Measurements from ENCODE around the gene CFAP97D2.

GRCh38 chr13:114164053-114164452 lies 15.0 kb upstream of the CFAP97D2 start:
- no peak for TF ChIP-seq EP300 (IDR thresholded peaks at IDR 0.05; ENCODE audit: borderline replicate concordance)
- TF ChIP-seq MAX (IDR thresholded peaks at IDR 0.05): no peak
- TF ChIP-seq RAD21 (IDR thresholded peaks at IDR 0.05; ENCODE audit: low read depth): no peak
- TF ChIP-seq CEBPB (IDR thresholded peaks at IDR 0.05): no peak
- TF ChIP-seq YY1 (IDR thresholded peaks at IDR 0.05; ENCODE audit: low read depth): no peak
- no peak for TF ChIP-seq TAF1 (IDR thresholded peaks at IDR 0.05; ENCODE audit: low read depth)
- no peak for TF ChIP-seq ZBTB7A (IDR thresholded peaks at IDR 0.05; ENCODE audit: low read depth)
- no peak for TF ChIP-seq TCF12 (IDR thresholded peaks at IDR 0.05; ENCODE audit: low read depth)

Data from Ishikawa (cell line).